Right ventricle myocardium superior (tissue), 1 donor: ENCODE measurements around the gene TTC7B. TPM values are rescaled to one million over a fixed set of nuclear protein-coding genes. Genes with fewer than 3 reads are reported as not detected.

Experiments used
- ATAC-seq: fragments of 200-7000 bp; cut with Tn5 transposase; one replicate; pipeline ENCODE4 v1.9.1; 2020; ENCODE audit warnings: mild to moderate bottlenecking; ENCODE audit not compliant: poor library complexity
- DNase-seq: peaks from one replicate; pipeline ENCODE4 v3.0.0-alpha.2; 2020
- intact Hi-C: fragments of 100-400 bp; cut with DNase I; formaldehyde crosslinking; loops from one replicate; pipeline ENCODE4 v1.11.2; 2022
- total RNA-seq: library from RNA; stranded (reverse); fragmentation: NEBNext Ultra II Directional; extraction: Animal tissue kit (Norgen Biotek cat#: 25700); gene quantifications from one replicate; pipeline ENCODE4 v1.2.1, GENCODE V29; 2021
- donor health status: DM: no; HTN: yes; CAD: no; lungs with severe emphysema.

TTC7B gene
- total RNA-seq, 1 donor from 2014 or later: 60.3 TPM

GRCh38 chr14:90697132-90697531 is 119.1 kb downstream of the TTC7B start:
- ATAC-seq (no peak), DNase-seq (no peak)
- intact Hi-C loops: loop anchor here (1.0 kb wide), 1 partner anchor 298 kb away; no protein-coding TSS in a partner anchor

GRCh38 chr14:90696720-90697119 is 119.5 kb downstream of the TTC7B start:
- no peak for ATAC-seq
- intact Hi-C loops: loop anchor here (1.0 kb wide), 1 partner anchor 297 kb away; no protein-coding TSS in a partner anchor
- no peak for DNase-seq

GRCh38 chr14:90695997-90696660 is 120.1 kb downstream of the TTC7B start:
- DNase-seq: no peak
- intact Hi-C loops: no loop called here
- ATAC-seq: no peak

- DNase-seq (no peak), ATAC-seq (no peak)
- intact Hi-C loops: no loop called here
Measured at GRCh38 chr14:90693413-90693812, 122.8 kb downstream of the TTC7B start.

- ATAC-seq (no peak), DNase-seq (no peak)
- intact Hi-C loops: no loop called here
Measured at GRCh38 chr14:90692826-90693225, 123.4 kb downstream of the TTC7B start.

GRCh38 chr14:90692061-90692460 is 124.2 kb downstream of the TTC7B start:
- ATAC-seq (no peak), DNase-seq (no peak)
- intact Hi-C loops: no loop called here

GRCh38 chr14:90691627-90692026 is 124.6 kb downstream of the TTC7B start:
- intact Hi-C loops: no loop called here
- ATAC-seq (no peak), DNase-seq (no peak)

GRCh38 chr14:90687680-90688079 is 128.6 kb downstream of the TTC7B start:
- DNase-seq: no peak
- intact Hi-C loops: no loop called here

GRCh38 chr14:90682615-90683014 is 133.6 kb downstream of the TTC7B start:
- DNase-seq: no peak
- intact Hi-C loops: no loop called here
- ATAC-seq: no peak

More at GRCh38 chr14:90687680-90688079, 128.6 kb downstream of the TTC7B start:
- ATAC-seq: no peak

GRCh38 chr14:90681929-90682328 is 134.3 kb downstream of the TTC7B start:
- ATAC-seq: no peak
- intact Hi-C loops: no loop called here
- no peak for DNase-seq

GRCh38 chr14:90678846-90679362 is 137.3 kb downstream of the TTC7B start:
- intact Hi-C loops: no loop called here
- no peak for DNase-seq
- no peak for ATAC-seq

GRCh38 chr14:90678420-90678819 is 137.8 kb downstream of the TTC7B start:
- intact Hi-C loops: no loop called here
- no peak for DNase-seq
- ATAC-seq: no peak

- intact Hi-C loops: no loop called here
- no peak for ATAC-seq
- no peak for DNase-seq
Measured at GRCh38 chr14:90677484-90678050, 138.7 kb downstream of the TTC7B start.

- ATAC-seq: no peak
- intact Hi-C loops: no loop called here
- DNase-seq: no peak
Measured at GRCh38 chr14:90676912-90677311, 139.3 kb downstream of the TTC7B start.

GRCh38 chr14:90676356-90676755 is 139.9 kb downstream of the TTC7B start:
- ATAC-seq (no peak), DNase-seq (no peak)
- intact Hi-C loops: no loop called here

- intact Hi-C loops: no loop called here
- DNase-seq: no peak
- peak; percentile 74 for ATAC-seq
Measured at GRCh38 chr14:90675399-90675798, 140.8 kb downstream of the TTC7B start.

GRCh38 chr14:90674716-90675115 is 141.5 kb downstream of the TTC7B start:
- no peak for ATAC-seq
- intact Hi-C loops: no loop called here
- DNase-seq: no peak

GRCh38 chr14:90674043-90674670 is 142.1 kb downstream of the TTC7B start:
- ATAC-seq: peak; percentile 66
- intact Hi-C loops: no loop called here

GRCh38 chr14:90671382-90672234 is 144.6 kb downstream of the TTC7B start:
- ATAC-seq: peak; percentile 72

More at GRCh38 chr14:90674043-90674670, 142.1 kb downstream of the TTC7B start:
- no peak for DNase-seq

More at GRCh38 chr14:90671382-90672234, 144.6 kb downstream of the TTC7B start:
- intact Hi-C loops: no loop called here
- DNase-seq: peak; percentile 58
